Fibroblast of the aortic adventitia (primary cell): Measurements from ENCODE around the gene CABYR. TPM values are rescaled to one million over a fixed set of nuclear protein-coding genes. Genes with fewer than 3 reads are reported as not detected.

Experiments used
- DNase-seq: peaks from one replicate; pipeline ENCODE4 v3.0.0-alpha.2; 2010; ENCODE audit warnings: low read depth
- H3K4me3 ChIP-seq: 2 replicates; pipeline ENCODE4 v1.5.1; 2011; ENCODE audit warnings: low read depth, mild to moderate bottlenecking, control low read depth, low read length, moderate library complexity
- total RNA-seq: library from RNA; depleted of rRNA; stranded (reverse); fragments of >200 nt; gene quantifications from 2 replicates; pipeline ENCODE4 v1.2.3, GENCODE V29; 2012; ENCODE audit warnings: low replicate concordance
- TF ChIP-seq, protein P1 (sequence below): IDR thresholded peaks from 2 replicates; pipeline ENCODE4 v1.5.1; 2011; ENCODE audit warnings: mild to moderate bottlenecking, low read length, control low read depth, inconsistent platforms; ENCODE audit not compliant: insufficient read depth

CABYR gene
- total RNA-seq, 1 donor: 7.3 TPM

DNA sequence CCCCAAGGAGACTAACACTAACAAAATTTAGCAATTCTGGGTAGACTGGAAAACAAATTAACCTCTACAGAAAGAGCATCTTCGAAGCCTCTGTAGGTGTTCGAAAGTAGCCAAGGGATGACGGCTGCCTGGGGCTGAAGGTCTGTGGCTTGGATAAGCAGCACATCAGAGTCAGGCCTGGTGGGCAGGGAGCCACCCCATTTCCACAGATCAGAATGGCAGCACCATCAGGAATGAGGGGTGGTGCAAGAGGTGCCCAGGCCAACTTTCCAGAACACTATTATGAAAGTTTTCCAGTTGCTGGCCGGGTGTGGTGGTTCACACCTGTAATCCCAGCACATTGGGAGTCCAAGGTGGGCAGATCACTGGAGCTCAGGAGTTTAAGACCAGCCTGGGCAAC is 57.9 kb downstream of the CABYR start:
- TF ChIP-seq, protein P1, sequence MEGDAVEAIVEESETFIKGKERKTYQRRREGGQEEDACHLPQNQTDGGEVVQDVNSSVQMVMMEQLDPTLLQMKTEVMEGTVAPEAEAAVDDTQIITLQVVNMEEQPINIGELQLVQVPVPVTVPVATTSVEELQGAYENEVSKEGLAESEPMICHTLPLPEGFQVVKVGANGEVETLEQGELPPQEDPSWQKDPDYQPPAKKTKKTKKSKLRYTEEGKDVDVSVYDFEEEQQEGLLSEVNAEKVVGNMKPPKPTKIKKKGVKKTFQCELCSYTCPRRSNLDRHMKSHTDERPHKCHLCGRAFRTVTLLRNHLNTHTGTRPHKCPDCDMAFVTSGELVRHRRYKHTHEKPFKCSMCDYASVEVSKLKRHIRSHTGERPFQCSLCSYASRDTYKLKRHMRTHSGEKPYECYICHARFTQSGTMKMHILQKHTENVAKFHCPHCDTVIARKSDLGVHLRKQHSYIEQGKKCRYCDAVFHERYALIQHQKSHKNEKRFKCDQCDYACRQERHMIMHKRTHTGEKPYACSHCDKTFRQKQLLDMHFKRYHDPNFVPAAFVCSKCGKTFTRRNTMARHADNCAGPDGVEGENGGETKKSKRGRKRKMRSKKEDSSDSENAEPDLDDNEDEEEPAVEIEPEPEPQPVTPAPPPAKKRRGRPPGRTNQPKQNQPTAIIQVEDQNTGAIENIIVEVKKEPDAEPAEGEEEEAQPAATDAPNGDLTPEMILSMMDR: no peak
- no peak for DNase-seq

GRCh38 chr18:24197412-24197811 is 58.5 kb downstream of the CABYR start:
- TF ChIP-seq, protein P1: no peak
- DNase-seq: no peak
- no peak overlapping the region for H3K4me3 ChIP-seq

More for the DNA sequence above, 57.9 kb downstream of the CABYR start:
- no peak overlapping the region for H3K4me3 ChIP-seq

DNA sequence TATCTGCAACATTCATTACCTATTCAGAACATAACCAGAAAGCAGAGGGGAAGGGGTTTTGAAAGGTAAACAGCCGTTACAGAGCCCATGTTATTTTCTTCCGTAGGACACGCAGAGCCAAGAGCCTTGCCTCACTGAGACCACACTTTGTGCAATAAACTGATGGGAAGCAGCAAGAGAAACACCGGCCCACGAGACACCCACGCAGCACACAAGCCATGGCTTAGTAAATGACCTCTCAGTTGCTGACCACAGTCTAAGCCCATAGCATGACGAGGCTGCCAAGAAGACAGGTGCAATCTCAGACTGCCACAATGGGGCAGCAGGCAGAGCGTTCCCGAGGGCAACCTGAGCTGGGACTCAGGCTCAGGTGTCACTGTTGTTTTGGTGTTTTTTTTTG is 59.6 kb downstream of the CABYR start:
- DNase-seq: no peak
- H3K4me3 ChIP-seq: no peak overlapping the region
- TF ChIP-seq, protein P1: no peak

GRCh38 chr18:24199372-24199962 is 60.6 kb downstream of the CABYR start:
- DNase-seq: no peak
- H3K4me3 ChIP-seq: no peak overlapping the region
- TF ChIP-seq, protein P1: no peak

DNA sequence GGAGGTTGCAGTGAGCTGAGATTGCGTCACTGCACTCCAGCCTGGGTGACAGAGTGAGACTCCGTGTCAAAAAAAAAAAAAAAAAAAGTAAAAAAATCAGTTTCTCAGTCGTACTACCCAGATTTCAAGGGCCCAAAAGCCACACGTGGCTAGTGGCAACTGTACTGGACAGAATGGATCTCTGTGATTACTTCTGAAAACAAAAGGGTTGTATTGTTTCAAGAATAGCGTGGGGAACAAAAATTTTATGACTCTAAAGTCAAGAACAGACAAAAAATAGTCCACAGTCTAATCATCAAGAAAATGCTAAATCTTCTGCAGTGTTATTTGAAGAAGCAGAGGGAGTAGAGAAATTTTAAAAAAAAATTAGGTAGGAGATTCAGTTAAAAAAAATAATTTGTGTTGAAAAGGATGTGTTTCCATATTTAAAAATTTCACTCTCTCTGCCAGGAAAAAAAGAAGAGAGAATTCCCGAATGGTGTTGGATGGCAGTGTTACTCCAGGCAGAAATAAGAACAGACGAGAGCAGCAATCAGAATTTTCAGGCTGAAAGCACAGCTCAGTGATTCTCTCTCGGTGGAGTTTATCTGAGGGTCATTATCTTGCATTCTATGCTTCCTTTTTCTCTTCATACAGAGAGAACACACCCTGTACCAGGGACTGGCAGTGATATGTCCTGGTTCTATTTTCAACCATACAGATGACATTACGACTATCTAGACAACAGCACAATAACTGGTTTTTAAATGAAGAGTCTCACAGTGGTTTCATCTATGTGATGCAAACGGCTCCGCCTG is 61.8 kb downstream of the CABYR start:
- no peak overlapping the region for H3K4me3 ChIP-seq
- TF ChIP-seq, protein P1: no peak
- no peak for DNase-seq

GRCh38 chr18:24201699-24202687 is 63.1 kb downstream of the CABYR start:
- TF ChIP-seq, protein P1: no peak
- no peak overlapping the region for H3K4me3 ChIP-seq
- DNase-seq: no peak
